GM08714 (cell line): ENCODE results near the gene GPR55.
A peak's percentile ranks its signal among the peaks of the same experiment; 100 is the strongest.

Experiments used
- H3K4me3 ChIP-seq: fragments of 200-500 bp; sonication (Bioruptor generic); 2 replicates; pipeline ENCODE4 v1.5.1; 2014; ENCODE audit warnings: mild to moderate bottlenecking, low read length, inconsistent platforms
- ZNF274 ChIP-seq: IDR thresholded peaks from 2 replicates; pipeline ENCODE4 v1.6.1; 2012; ENCODE audit warnings: mild to moderate bottlenecking, low read depth, low read length

Gene GPR55

GRCh38 chr2:230956827-230957755 is 32.0 kb upstream of the GPR55 start:
- no peak for TF ChIP-seq ZNF274
- peak overlapping the region; percentile 78 for H3K4me3 ChIP-seq

DNA sequence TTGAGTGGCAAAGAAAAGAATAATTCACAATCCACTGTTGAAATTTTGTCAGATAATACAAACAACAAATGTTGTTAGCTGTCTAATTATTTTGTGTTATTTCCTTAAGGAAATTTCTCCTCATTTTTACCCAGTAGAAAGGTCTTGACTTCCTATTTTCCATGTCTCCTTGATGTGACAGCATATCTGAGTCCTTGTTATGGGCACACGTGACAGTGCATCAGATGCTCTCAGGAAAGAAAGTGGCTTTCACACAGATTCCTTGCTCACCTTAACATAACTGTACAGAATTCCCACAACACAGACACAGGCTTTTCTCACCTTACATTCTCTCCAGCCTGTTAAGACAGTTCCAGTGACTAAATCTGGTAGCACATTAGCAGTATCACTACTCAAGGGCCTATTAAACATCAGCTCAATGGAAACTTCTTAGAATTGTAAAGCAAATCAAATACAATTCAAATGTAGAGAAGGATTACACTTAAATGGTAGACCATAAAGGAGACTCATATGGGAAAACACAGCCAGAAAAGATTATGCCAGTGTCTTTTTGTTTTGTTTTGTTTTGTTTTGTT is 30.2 kb upstream of the GPR55 start:
- no peak overlapping the region for H3K4me3 ChIP-seq
- no peak for TF ChIP-seq ZNF274

DNA sequence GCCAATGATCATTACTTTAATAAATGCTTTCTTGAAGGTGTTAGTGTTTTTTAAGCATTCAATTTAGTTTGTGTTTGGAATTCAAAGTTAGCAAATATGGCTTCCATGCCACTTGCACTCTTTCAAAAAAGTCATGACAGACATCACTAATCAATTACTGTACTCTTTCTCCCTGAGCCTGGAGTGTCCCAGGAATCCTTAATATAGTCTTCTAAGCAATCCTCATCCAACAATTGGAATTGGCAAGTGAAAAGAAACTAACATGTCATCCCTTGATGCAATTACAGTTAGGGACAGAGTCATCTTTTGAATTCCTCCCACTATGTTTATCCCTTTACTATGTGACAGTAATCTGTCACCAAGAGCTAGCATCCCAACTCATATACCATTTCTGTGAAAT is 29.7 kb upstream of the GPR55 start:
- H3K4me3 ChIP-seq: no peak overlapping the region
- TF ChIP-seq ZNF274: no peak

DNA sequence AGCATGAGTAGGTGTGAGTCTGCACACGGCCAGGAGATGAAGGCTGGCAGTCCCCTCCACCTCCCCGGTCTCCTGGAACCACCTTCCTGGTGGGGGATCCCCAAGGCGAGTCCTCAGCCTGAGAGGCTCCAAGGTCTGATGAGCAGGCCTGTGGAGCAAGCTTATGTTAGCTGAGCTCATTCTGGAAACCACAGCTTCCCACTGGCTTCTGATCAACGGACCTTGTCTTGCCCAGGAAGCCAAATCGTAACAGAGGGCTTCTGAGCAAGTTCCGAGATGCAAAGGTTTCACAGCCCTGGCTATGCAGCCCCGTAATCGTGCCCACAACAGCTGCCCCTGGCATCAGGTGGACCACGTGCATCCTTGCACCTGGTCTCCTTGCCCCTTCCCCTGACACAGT is 28.8 kb upstream of the GPR55 start:
- H3K4me3 ChIP-seq: no peak overlapping the region
- TF ChIP-seq ZNF274: no peak

DNA sequence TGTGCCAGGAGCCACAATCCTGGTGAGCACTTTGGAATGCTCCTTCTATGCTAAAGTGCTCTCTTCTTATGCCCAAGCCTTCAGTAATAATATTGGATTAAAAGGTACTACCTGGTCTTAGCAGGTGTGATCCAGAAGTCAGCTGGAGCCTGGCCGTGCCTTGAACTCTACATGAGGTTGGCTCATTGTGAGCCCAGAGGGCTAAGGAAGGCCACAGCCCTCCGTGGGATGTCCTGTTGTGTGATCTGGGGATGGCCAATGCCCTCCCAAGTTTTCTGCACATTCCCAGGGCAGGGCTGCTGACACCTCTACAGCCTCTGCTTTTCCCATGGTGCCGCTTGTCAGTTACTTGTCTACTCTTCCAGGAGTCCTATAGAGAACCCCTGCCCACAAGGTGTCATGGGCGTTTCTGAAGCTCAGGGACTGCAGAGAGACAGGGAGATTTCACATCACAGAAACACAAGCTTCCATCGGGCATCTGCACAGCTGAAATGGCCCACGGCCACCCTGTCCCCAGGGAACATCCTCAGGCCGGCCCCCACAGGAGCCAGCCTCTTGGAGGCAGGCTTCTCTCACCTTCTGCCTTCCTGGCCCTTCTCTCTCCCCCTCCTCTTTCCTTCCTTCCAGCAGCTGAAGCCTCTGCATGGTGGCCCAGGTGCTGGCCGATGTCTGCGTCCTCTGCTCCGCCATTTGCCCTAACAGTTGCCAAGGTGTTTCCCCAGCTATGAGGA is 27.3 kb upstream of the GPR55 start:
- no peak overlapping the region for H3K4me3 ChIP-seq
- TF ChIP-seq ZNF274: no peak

- TF ChIP-seq ZNF274: no peak
- no peak overlapping the region for H3K4me3 ChIP-seq
Observed at GRCh38 chr2:230951396-230951795, 26.4 kb upstream of the GPR55 start.

DNA sequence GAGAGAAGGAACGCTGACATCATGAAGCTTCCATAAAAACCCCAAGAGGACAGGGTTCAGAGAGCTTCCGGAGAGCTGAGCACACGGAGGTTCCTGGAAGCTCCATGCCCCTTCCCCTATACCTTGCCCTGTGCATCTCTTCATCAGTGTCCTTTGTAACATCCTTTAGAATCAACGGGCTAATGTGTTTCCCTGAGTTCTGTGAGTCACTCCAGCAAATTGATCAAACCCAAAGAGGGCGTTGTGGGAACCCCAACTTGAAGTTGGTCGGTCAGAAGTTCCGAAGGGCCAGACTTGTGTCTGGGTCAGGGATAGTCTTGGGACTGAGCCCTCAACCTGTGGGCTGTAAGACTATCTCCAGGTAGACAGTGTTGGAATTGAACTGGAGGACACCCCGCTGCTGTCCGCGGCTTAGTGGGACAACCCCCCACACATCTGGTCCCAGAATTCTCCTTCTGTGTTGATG is 25.9 kb upstream of the GPR55 start:
- H3K4me3 ChIP-seq: no peak overlapping the region
- TF ChIP-seq ZNF274: no peak

DNA sequence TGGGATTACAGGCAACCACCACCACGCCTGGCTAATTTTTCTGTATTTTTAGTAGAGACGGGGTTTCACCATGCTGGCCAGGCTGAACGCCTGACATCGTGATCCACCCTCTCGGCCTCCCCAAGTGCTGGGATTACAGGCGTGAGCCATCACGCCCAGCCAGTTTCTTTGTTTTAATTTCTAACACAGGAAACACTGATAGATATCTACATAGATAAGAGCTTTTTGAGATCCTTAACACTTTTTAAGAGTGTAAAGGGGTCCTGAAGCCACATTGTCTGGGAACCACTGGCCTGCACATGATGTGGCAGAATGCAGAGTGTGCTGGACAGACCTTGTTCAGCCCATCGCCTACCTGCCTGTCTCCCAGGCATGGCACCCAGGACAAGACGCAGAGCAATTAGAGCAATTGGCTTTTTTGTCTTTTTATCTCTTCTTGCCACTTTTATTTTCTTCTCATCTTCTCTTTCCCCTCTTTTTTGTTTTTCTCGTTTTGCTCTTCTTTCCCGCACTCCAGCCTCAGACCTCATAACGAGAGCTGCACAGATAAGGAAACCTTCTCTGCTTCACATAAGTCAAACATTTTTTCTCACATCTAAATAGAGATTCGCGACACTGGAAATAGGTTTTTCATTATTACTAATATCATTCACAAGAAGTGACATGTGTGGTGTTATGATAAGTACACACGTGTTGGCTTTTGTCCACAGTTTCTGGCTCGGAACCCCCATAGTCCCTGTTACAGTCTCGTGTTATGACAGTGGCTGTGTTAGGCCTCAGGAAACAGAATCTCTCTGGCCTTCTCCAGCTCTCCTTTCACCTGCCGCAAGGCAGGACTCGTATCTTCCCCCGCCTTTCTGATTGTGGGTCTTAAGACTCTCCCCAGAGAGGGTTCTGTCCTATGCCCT is 25.2 kb upstream of the GPR55 start:
- no peak overlapping the region; the same call in 1 of the 2 replicates for H3K4me3 ChIP-seq
- no peak for TF ChIP-seq ZNF274

DNA sequence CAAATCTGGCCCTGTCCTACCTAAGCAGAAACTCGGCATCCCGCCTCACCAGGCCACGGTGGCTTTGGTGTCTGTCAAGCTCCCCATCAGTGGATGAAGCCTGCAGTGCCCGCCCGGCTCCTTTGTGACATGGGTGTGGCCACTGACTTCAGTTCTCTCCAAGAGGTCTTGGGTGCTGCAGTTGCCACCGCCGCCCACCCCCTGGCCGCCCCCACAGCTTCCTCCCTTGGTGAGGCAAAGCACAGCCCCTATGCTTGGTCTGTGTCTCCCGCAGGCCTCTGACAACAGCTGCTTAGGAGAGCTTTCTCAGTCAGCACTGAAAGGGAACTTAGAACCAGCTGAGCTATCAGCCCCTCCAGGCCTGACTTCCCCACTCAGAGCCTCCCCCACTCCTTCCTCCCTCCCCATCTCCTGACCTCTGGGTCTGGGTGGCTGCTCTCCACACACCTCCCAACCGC is 22.9 kb upstream of the GPR55 start:
- no peak overlapping the region for H3K4me3 ChIP-seq
- no peak for TF ChIP-seq ZNF274

DNA sequence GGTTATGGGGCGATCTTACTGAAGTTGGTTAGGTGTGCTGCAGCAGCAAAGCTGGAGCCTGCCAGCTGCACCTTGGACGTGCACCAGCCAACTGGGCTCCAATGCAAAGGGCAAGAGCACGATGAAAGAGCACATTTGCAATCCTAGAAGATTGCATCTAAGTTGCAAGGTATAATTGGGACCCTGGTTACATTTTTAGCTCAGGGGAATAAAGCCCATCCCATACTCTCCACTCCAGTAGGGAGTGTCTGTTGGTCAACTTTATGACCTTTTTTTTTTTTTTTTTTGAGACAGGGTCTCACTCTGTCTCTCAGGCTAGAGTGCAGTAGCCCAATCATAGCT is 22.2 kb upstream of the GPR55 start:
- no peak overlapping the region for H3K4me3 ChIP-seq

DNA sequence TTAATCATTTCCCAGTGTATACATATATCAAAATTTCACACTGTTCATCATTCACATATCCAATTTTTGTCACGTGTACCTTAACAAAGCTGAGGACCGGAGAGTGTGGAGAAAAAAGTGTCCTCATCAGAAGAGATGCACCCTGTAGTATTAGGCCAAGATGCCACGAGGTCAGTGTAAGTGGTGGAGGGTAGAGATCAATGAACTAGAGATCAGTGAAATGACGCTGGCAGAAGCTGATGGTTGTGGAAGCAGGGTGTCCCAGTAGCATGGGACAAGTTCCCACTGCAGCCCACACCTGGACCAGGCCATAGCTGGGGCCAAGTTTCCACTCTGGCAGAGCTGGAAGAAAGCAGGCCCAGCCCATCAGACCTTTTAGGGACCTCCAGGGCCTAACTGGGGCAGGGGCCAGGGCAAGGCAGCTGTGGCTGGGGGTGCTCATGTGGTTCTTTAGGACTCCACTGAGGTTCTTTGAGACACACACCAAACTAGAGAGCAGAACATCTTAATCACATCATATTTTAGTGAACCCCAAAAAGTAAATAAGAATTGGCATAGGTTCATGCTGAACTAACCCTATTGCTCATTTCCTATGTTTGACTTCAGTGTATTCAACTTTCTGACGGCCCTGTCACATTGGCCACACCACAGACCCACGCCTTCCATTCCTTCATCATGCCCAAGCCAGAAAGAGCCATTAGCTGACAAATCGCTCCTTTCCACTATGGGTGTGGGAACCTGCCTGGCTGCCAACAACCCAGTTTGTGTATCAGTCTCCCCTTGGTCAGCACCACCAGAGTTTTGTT is 21.6 kb upstream of the GPR55 start:
- H3K4me3 ChIP-seq: no peak overlapping the region
- no peak for TF ChIP-seq ZNF274

More for the DNA sequence above, 22.2 kb upstream of the GPR55 start:
- no peak for TF ChIP-seq ZNF274

DNA sequence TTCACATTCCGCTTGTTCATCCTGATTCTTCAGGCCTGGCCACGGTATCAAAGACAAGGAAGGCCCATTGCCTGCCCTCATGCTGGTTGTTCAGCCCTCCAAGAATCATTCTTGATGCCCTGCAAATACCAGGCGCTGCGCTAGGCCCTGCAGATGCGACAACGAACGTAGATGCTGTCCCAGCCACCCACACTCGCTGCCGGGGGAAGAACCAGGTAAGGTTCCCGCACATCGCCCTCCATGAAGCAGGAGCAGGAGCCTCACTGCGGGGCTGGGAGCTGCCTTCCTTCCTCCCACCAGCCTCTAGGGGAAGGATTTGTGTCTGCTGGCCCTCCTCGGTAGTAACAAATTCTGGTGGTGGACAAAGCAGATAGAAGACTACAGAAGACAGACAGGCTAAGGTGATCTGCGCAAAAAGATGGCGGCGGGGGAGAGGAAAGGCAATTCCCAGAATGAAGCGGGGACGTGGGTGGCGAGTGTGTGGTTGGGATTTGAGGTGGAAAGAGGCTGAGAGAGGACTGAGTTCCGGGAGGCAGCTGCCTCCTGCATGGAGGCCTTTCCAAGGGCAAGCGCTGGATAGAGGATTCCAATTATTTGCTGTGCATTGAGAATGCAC is 19.8 kb upstream of the GPR55 start:
- H3K4me3 ChIP-seq: peak overlapping the region; percentile 15; the same call in 1 of the 2 replicates
- no peak for TF ChIP-seq ZNF274
